Measurements from ENCODE around the gene MPZL1.
"Not testable (repeated sequence)": the region's sequence is repeated elsewhere in the genome, so short reads cannot be mapped to it uniquely, and the experiment has no call there.

MPZL1 gene

DNA sequence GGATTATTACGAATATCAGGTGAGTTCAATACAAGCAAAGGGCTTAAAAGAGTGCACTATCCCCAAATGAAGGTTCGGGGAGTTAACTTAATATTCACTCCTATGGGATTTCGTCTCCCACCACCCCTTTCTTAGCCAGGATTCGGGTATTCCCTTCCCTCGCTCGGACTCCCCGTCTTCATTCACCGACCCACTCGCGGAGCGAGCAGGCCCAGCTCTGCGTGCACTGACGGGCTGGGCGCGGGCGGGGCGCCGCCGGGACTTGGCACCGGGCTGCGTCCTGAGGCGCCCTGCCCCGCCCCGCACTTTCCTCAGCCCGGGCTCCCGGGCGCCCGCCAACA, 7.7 kb upstream of the MPZL1 start:
- H3K27ac ChIP-seq = peak overlapping the region; percentile 94
- TF ChIP-seq, protein P1, sequence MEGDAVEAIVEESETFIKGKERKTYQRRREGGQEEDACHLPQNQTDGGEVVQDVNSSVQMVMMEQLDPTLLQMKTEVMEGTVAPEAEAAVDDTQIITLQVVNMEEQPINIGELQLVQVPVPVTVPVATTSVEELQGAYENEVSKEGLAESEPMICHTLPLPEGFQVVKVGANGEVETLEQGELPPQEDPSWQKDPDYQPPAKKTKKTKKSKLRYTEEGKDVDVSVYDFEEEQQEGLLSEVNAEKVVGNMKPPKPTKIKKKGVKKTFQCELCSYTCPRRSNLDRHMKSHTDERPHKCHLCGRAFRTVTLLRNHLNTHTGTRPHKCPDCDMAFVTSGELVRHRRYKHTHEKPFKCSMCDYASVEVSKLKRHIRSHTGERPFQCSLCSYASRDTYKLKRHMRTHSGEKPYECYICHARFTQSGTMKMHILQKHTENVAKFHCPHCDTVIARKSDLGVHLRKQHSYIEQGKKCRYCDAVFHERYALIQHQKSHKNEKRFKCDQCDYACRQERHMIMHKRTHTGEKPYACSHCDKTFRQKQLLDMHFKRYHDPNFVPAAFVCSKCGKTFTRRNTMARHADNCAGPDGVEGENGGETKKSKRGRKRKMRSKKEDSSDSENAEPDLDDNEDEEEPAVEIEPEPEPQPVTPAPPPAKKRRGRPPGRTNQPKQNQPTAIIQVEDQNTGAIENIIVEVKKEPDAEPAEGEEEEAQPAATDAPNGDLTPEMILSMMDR (conservative IDR thresholded peaks at IDR 0.05) = no peak
- TF ChIP-seq ZFX (IDR thresholded peaks at IDR 0.05) = peak; percentile 41; the same call in 1 of the 2 replicates

DNA sequence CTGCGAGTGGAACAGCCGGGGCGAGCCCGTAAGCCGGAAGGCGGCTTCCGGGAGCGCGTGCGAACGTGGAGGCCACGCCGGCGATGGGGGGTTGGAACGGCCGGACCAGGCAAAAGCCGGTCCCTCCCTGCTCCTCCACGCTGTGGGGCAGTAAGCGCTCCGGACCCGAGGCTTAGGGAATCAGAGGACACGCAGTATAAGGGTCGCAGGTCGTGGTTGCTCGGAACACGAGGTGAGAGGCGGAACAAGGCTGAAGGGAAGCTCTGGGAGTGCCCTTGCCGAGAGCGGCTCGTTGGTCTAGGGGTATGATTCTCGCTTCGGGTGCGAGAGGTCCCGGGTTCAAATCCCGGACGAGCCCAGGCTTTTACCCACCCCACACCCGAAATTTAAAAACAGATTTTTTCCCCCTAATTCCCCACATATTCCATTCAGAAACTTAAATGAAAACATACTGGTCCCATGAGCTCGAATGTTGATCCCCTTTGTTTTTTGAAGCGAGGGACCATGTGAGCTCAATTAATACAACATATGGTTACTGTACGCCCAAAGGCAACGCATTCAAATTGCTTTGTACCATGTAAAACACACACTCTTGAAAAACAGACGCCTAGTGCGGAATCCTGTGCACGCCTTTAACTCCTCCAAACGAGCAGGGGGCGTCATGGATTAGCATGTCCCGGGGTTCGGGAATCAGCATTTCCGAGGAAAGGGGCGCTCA, 7.2 kb upstream of the MPZL1 start:
- H3K27ac ChIP-seq = peak overlapping the region; percentile 94
- TF ChIP-seq, protein P1 (conservative IDR thresholded peaks at IDR 0.05) = no peak
- TF ChIP-seq ZFX (IDR thresholded peaks at IDR 0.05) = no peak

DNA sequence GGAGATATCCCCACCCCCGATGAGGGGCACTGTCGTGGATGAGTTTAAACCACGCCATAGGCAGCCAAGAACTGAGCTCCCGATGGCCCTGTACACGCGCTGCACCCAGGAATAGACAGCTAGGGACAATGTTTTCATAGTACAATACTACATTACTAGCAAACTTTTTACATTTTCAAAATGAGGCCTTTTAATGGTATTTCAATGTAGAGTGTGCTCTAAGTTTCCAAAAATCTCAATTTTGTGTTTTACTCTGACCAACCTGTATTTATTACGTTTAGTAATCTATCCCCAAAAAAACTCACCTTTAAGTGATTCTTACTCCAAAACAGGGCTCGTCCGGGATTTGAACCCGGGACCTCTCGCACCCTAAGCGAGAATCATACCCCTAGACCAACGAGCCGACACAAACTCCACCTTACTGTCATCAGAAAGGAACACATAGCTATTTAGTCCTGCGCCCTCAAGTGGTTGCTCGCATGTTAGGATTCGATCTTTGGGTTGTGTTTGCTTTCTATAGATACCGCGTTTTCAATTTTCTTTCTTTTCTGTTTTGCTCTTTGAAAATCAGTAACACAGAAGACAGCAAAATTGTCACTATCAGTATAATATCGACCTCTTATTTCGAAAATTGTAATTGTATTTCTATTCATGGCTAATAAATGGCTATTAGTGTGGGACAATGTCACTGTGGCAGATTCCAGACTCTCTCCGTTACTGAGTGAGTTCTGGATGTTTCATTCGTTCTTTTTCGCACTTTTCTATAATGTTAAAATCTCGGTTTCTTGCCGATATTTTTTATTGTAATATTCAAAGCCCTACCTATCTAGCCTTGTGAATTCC, 6.4 kb upstream of the MPZL1 start:
- TF ChIP-seq ZFX (IDR thresholded peaks at IDR 0.05) = no peak
- TF ChIP-seq, protein P1 (conservative IDR thresholded peaks at IDR 0.05) = peak; percentile 94
- H3K27ac ChIP-seq = peak overlapping the region; percentile 94

DNA sequence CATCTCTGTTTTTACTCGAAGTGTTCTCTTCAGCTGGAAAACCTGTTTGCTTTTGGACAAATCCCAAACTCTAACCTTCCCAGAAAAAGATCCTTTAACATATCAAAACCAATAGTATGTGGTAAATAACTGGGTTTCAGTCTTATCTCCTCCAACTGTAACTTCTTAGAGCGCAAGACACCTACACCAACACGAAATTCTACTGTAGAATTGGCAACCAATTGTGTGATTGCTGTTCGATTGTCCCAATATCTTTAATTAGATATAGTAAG, 5.8 kb upstream of the MPZL1 start:
- peak overlapping the region; percentile 61 for H3K27ac ChIP-seq
- TF ChIP-seq ZFX (IDR thresholded peaks at IDR 0.05) = no peak
- TF ChIP-seq, protein P1 (conservative IDR thresholded peaks at IDR 0.05) = no peak

DNA sequence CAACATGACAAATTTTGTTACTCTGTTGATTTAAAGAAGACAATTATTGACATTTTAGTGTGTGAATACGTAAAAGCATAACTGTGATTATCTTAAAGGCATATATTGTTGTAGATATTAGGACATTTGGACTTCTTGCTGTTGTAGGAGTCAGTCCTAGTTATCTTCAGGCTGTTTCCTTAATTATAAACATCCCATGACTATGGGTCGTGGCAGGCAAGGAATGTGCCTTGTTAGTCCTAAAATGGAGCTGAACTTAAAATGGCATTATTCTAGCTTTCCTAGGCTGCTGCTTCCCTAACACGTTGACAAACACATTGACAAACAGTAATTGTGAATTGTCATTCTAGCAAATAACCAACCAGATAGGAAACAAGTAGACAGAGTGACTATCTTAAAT, 4.4 kb upstream of the MPZL1 start:
- TF ChIP-seq, protein P1 (conservative IDR thresholded peaks at IDR 0.05) = no peak
- TF ChIP-seq ZFX (IDR thresholded peaks at IDR 0.05) = no peak
- no peak overlapping the region for H3K27ac ChIP-seq

DNA sequence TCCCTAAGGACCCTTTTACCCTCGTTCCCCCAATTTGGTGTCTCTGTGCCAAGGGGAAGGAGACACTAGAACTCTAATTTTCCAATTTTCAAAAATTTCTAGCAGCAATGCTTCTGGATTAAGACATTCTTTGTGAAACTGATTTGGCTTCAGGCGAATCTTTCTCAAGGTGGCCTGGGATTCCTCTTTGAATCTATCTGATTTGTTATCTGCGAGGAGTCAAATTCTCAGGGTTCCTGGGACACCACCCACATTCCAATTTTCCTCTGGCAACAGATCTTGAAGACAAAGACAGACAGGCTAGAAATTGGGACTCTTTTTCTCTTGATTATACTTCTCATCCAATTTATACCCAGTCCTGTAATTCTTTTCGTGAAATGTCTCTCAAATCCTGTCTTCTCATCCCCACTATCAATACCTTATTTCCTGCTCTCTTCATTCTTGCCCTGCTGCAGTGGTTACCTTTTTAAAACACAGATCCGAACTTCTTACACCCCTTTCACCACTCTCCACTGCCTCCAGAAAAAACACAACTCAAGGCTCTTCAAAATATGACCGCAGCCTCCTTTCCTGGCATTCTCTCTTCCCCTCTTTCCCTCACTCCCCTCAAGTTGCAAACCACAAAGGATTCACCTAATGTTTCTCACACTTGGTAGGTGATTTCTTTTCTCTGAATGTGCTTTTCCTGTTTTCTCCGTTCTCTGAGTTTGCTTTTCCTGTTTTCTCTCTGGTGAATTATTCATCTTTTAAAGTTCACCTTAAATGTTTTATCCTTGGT, 2.7 kb upstream of the MPZL1 start:
- no peak overlapping the region for H3K27ac ChIP-seq
- TF ChIP-seq, protein P1 (conservative IDR thresholded peaks at IDR 0.05) = no peak
- TF ChIP-seq ZFX (IDR thresholded peaks at IDR 0.05) = no peak

DNA sequence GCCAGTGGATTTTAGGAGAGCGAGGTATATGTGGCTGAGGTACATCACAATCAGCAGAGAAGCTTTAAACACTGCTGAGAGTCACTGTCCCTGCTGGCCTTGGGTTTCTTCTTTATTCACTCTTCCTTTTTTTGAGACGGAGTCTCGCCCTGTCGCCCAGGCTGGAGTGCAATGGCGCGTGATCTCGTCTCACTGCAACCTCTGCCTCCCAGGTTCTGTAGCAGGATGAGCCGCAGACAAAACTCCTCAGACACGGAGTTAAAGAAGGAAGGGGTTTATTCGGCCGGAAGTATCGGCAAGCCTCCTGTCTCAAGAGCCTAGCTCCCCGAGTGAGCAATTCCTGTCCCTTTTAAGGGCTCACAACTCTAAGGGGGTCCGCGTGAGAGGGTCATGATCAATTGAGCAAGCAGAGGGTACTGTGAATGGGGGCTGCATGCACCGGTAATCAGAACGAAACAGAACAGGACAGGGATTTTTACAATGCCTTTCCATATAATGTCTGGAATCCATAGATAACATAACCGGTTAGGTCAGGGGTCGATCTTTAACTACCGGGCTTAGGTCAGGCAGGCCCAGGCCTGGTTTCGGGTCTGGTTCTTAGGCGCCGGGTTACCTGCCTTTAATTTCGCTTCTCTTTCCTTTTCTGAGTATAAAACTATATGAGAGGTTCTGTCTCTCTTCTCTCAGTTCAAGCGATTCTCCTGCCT, 1.9 kb upstream of the MPZL1 start:
- not testable (repeated sequence) for H3K27ac ChIP-seq

All from C4-2B (cell line).